ENCODE data around the gene TIGD4. TPM values are rescaled to one million over a fixed set of nuclear protein-coding genes. Genes with fewer than 3 reads are reported as not detected.

The TIGD4 gene
- total RNA-seq, 1 experiment from 2014 or later: 1.9 TPM

DNA sequence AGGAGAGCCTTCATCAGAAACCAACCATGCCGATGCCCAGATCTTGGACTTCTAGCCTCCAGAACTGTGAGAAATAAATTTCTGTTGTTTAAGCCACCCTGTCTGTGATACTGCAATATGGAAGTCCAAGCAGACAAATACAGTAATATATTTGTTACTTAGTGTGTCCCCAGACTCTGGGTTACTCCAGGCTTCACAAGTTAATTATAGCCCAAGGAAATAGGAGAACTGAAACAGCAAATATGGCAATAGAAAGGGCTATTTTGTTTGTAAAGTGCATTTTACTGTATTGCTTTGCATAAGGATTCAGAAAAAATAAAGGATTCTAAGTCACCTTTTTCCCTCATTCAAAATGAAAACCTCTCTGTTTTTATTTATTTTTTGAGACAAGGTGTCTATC, 15.7 kb downstream of the TIGD4 start (continued):
- TF ChIP-seq, protein P1, sequence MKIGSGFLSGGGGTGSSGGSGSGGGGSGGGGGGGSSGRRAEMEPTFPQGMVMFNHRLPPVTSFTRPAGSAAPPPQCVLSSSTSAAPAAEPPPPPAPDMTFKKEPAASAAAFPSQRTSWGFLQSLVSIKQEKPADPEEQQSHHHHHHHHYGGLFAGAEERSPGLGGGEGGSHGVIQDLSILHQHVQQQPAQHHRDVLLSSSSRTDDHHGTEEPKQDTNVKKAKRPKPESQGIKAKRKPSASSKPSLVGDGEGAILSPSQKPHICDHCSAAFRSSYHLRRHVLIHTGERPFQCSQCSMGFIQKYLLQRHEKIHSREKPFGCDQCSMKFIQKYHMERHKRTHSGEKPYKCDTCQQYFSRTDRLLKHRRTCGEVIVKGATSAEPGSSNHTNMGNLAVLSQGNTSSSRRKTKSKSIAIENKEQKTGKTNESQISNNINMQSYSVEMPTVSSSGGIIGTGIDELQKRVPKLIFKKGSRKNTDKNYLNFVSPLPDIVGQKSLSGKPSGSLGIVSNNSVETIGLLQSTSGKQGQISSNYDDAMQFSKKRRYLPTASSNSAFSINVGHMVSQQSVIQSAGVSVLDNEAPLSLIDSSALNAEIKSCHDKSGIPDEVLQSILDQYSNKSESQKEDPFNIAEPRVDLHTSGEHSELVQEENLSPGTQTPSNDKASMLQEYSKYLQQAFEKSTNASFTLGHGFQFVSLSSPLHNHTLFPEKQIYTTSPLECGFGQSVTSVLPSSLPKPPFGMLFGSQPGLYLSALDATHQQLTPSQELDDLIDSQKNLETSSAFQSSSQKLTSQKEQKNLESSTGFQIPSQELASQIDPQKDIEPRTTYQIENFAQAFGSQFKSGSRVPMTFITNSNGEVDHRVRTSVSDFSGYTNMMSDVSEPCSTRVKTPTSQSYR (CRISPR knock-in tag; IDR thresholded peaks at IDR 0.05): no peak
- TF ChIP-seq, protein P2, sequence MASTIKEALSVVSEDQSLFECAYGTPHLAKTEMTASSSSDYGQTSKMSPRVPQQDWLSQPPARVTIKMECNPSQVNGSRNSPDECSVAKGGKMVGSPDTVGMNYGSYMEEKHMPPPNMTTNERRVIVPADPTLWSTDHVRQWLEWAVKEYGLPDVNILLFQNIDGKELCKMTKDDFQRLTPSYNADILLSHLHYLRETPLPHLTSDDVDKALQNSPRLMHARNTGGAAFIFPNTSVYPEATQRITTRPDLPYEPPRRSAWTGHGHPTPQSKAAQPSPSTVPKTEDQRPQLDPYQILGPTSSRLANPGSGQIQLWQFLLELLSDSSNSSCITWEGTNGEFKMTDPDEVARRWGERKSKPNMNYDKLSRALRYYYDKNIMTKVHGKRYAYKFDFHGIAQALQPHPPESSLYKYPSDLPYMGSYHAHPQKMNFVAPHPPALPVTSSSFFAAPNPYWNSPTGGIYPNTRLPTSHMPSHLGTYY (CRISPR knock-in tag; IDR thresholded peaks at IDR 0.05): no peak
- TF ChIP-seq PRRX2 (CRISPR knock-in tag; IDR thresholded peaks at IDR 0.05): no peak

DNA sequence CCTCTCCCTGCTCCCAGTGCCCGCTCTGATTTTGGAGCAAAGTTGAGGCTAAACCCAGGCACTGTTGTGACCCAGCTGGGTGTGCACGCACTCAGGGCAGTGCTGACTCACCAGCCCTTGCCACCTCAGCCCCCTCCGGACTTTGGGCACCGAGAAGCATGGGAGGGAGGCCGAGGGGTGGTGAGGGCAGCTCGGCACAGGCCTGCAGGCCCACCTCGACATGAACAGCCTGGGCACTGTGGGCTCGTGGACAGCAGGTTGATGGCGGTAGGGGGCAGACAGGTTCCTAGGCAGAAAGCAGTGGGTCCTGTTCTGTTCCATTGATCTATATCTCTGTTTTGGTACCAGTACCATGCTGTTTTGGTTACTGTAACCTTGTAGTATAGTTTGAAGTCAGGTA, 30.9 kb downstream of the TIGD4 start:
- Mint-ChIP-seq H3K27ac (no peak overlapping the region), H3K36me3 (peaks cover 20% of the 10 kb centered on the region), H3K4me1 (peaks cover 4% of the 10 kb centered on the region), H3K27me3 (ENCODE audit: low read depth) (peaks cover 3% of the 10 kb centered on the region; the same call in 1 of the 2 replicates), H3K9me3 (peaks cover 35% of the 10 kb centered on the region), H3K4me3 (no peak overlapping the region)
- DNase-seq (ENCODE audit: low spot score) (no peak), ATAC-seq (no peak)
- ChIA-PET POLR2A (no interaction called here), CTCF (no interaction called here)
- TF ChIP-seq, protein P3, sequence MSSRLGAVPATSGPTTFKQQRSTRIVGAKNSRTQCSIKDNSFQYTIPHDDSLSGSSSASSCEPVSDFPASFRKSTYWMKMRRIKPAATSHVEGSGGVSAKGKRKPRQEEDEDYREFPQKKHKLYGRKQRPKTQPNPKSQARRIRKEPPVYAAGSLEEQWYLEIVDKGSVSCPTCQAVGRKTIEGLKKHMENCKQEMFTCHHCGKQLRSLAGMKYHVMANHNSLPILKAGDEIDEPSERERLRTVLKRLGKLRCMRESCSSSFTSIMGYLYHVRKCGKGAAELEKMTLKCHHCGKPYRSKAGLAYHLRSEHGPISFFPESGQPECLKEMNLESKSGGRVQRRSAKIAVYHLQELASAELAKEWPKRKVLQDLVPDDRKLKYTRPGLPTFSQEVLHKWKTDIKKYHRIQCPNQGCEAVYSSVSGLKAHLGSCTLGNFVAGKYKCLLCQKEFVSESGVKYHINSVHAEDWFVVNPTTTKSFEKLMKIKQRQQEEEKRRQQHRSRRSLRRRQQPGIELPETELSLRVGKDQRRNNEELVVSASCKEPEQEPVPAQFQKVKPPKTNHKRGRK (CRISPR knock-in tag; IDR thresholded peaks at IDR 0.05; ENCODE audit: borderline replicate concordance): no peak
- TF ChIP-seq CBFB (CRISPR knock-in tag; IDR thresholded peaks at IDR 0.05; ENCODE audit: low read depth) (no peak), PRRX2 (CRISPR knock-in tag; IDR thresholded peaks at IDR 0.05) (no peak), SMAD3 (CRISPR knock-in tag; IDR thresholded peaks at IDR 0.05; ENCODE audit: borderline replicate concordance) (no peak), ZNF138 (CRISPR knock-in tag; conservative IDR thresholded peaks at IDR 0.05) (no peak), HMGA2 (CRISPR knock-in tag; IDR thresholded peaks at IDR 0.05) (no peak), OVOL2 (CRISPR knock-in tag; IDR thresholded peaks at IDR 0.05; ENCODE audit: borderline replicate concordance) (no peak), GTF2I (CRISPR knock-in tag; conservative IDR thresholded peaks at IDR 0.05) (no peak), TEAD4 (CRISPR knock-in tag; IDR thresholded peaks at IDR 0.05) (no peak)
- TF ChIP-seq, protein P4, sequence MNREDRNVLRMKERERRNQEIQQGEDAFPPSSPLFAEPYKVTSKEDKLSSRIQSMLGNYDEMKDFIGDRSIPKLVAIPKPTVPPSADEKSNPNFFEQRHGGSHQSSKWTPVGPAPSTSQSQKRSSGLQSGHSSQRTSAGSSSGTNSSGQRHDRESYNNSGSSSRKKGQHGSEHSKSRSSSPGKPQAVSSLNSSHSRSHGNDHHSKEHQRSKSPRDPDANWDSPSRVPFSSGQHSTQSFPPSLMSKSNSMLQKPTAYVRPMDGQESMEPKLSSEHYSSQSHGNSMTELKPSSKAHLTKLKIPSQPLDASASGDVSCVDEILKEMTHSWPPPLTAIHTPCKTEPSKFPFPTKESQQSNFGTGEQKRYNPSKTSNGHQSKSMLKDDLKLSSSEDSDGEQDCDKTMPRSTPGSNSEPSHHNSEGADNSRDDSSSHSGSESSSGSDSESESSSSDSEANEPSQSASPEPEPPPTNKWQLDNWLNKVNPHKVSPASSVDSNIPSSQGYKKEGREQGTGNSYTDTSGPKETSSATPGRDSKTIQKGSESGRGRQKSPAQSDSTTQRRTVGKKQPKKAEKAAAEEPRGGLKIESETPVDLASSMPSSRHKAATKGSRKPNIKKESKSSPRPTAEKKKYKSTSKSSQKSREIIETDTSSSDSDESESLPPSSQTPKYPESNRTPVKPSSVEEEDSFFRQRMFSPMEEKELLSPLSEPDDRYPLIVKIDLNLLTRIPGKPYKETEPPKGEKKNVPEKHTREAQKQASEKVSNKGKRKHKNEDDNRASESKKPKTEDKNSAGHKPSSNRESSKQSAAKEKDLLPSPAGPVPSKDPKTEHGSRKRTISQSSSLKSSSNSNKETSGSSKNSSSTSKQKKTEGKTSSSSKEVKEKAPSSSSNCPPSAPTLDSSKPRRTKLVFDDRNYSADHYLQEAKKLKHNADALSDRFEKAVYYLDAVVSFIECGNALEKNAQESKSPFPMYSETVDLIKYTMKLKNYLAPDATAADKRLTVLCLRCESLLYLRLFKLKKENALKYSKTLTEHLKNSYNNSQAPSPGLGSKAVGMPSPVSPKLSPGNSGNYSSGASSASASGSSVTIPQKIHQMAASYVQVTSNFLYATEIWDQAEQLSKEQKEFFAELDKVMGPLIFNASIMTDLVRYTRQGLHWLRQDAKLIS (CRISPR knock-in tag; IDR thresholded peaks at IDR 0.05; ENCODE audit: borderline replicate concordance): no peak

DNA sequence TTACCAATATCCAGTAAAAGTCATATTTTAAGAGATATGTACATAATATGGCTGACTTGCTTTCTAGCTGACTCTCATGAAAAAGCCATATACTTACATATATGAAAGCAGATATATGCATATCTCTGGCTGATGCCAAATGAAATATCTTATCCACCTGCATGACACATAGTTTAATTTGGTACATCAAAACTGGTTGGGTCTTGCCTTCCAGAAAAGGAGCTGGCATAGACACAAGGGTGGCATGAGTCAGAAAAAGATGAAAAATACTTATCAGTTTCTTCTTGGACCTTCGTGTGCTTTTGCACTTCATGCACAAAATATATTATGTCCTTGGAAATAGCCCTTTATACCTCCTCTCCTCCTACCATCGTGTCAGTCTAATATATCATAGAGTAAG, 32.1 kb downstream of the TIGD4 start:
- DNase-seq (ENCODE audit: low spot score): no peak
- CTCF ChIA-PET: no interaction called here
- H3K9me3 Mint-ChIP-seq: peaks cover 29% of the 10 kb centered on the region
- no peak for ATAC-seq
- H3K27ac Mint-ChIP-seq: no peak overlapping the region
- no peak overlapping the region for H3K4me3 Mint-ChIP-seq
- H3K4me1 Mint-ChIP-seq: peaks cover 4% of the 10 kb centered on the region
- peaks cover 3% of the 10 kb centered on the region; the same call in 1 of the 2 replicates for H3K27me3 Mint-ChIP-seq (ENCODE audit: low read depth)
- H3K36me3 Mint-ChIP-seq: peaks cover 20% of the 10 kb centered on the region
- TF ChIP-seq, protein P5, sequence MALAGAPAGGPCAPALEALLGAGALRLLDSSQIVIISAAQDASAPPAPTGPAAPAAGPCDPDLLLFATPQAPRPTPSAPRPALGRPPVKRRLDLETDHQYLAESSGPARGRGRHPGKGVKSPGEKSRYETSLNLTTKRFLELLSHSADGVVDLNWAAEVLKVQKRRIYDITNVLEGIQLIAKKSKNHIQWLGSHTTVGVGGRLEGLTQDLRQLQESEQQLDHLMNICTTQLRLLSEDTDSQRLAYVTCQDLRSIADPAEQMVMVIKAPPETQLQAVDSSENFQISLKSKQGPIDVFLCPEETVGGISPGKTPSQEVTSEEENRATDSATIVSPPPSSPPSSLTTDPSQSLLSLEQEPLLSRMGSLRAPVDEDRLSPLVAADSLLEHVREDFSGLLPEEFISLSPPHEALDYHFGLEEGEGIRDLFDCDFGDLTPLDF (CRISPR knock-in tag; IDR thresholded peaks at IDR 0.05): no peak
- TF ChIP-seq TEAD1 (CRISPR knock-in tag; IDR thresholded peaks at IDR 0.05) (no peak), ZBTB21 (CRISPR knock-in tag; IDR thresholded peaks at IDR 0.05; ENCODE audit: borderline replicate concordance) (no peak), MYBL2 (CRISPR knock-in tag; IDR thresholded peaks at IDR 0.05) (no peak), NR3C1 (CRISPR knock-in tag; conservative IDR thresholded peaks at IDR 0.05; ENCODE audit: low read depth) (no peak), SMAD4 (CRISPR knock-in tag; IDR thresholded peaks at IDR 0.05) (no peak), ATF1 (CRISPR knock-in tag; IDR thresholded peaks at IDR 0.05) (no peak)
- TF ChIP-seq, protein P6, sequence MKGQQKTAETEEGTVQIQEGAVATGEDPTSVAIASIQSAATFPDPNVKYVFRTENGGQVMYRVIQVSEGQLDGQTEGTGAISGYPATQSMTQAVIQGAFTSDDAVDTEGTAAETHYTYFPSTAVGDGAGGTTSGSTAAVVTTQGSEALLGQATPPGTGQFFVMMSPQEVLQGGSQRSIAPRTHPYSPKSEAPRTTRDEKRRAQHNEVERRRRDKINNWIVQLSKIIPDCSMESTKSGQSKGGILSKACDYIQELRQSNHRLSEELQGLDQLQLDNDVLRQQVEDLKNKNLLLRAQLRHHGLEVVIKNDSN (CRISPR knock-in tag; IDR thresholded peaks at IDR 0.05): no peak
- TF ChIP-seq, protein P7, sequence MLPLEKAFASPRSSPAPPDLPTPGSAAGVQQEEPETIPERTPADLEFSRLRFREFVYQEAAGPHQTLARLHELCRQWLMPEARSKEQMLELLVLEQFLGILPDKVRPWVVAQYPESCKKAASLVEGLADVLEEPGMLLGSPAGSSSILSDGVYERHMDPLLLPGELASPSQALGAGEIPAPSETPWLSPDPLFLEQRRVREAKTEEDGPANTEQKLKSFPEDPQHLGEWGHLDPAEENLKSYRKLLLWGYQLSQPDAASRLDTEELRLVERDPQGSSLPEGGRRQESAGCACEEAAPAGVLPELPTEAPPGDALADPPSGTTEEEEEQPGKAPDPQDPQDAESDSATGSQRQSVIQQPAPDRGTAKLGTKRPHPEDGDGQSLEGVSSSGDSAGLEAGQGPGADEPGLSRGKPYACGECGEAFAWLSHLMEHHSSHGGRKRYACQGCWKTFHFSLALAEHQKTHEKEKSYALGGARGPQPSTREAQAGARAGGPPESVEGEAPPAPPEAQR (CRISPR knock-in tag; IDR thresholded peaks at IDR 0.05): no peak
- POLR2A ChIA-PET: interaction anchor here (0.6 kb wide), 1 partner anchor 119 kb away, joined by 3 read pairs; no protein-coding TSS in a partner anchor
